GM10847 (cell line): ENCODE data around the gene TMC2.

Experiments
- POLR2A ChIP-seq: IDR thresholded peaks from 2 replicates; pipeline ENCODE4 v1.6.1; 2011; ENCODE audit not compliant: insufficient read length; ENCODE audit errors: extremely low read depth

TMC2 gene

DNA sequence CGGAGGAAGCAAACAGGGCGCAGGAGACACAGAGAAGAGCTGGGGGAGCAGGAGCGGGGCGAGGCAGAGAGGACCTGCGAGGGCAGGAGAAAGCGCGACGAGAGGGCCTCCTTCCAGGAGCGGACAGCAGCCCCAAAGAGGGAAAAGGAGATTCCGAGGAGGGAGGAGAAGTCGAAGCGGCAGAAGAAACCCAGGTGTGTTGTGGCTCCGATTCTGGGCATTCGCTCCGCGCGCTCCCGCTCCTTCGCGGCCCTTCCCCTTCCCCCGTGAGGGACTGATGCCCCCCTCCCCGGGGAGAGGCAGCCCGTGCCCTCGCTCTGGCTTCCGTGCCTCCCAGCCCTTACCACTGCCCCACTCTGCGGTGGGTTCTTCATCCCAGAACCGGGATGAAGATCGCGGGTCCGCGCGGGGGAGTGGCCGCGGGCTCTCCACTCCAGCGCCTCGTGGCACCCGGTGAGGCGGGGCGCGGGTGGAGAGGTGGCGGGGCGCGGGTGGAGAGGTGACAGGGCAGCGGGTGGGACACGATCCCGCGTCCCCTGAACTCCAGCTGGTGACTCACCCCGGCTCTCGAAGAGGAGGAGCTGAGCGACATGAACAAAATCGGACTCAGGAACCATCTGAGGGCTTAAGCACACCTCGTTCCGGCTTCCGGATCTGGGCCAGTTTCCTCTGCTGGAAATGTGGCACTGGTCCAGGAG is 22.4 kb downstream of the TMC2 start:
- TF ChIP-seq POLR2A = no peak

DNA sequence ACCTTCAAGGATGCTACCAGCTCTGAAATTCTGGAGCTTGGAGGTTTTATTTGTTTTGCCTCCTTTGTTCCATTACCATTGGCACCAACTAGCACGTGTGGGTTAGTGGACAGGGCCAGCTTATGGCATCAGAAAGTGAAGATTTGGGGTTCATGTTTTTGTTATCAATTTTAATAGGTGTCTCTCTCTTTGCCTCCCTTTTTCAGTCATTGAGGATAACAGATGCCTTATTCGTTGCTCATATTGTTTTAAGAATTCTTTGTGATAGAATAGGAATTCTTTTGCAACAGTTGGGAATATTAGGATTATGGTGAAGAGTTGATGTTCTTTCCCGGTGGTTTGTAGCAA is 22.9 kb downstream of the TMC2 start:
- TF ChIP-seq POLR2A = no peak

DNA sequence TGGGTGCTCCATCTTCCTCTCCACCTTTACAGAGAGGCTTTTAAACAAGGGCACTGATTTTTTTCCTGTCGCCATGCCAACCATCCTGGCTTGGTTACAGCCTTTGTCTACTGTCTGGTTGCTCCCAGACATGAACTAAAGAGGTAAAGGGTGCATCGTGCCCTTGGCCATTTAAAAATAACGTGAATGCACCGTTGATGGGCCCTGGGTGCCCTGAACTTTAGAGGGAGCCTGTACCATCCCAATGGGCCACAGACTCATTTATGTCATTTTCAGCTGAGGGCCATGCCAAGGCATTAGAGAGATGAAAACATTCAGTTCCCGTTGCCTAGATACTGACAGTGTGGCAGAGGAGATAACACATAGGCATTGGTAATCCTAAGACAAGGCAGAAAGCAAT is 23.3 kb downstream of the TMC2 start:
- no peak for TF ChIP-seq POLR2A

DNA sequence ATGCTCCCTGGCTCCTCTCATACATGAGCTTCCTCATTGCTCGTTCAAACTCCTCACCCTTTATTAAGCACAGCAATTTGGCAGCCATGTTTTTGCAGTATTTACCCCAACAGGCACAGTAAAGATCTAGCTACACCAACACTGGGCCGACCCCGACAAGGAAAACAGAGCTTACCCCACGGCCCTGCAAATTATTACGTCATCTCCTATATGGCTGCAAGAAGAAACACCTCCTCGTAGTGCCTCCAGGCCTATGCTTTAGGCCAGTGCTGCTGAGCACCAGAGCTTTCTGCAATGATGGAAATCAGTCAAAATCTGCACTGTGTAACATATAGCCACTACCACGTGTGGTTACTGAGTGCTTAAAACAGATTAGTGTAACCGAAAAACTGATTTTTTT is 26.7 kb downstream of the TMC2 start:
- TF ChIP-seq POLR2A = no peak

DNA sequence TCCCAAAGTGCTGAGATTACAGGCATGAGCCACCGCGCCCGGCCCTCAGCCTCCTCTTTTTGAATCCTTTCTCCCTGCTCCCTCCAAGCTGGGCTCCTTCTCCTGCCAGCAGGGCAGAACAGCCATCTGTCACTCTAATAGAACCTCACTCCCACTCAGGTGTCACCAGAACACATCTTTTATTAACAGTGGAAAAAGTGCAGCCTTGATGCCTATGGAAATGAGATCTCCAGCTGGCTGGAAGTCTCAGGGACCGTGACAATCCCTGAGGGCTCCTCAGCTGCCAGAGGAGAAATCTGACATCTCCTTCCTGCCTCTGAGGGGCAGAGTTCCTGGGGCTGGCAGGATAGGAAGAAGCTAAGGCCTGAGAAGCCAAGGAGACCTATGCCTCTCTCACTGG is 28.0 kb downstream of the TMC2 start:
- TF ChIP-seq POLR2A = no peak

DNA sequence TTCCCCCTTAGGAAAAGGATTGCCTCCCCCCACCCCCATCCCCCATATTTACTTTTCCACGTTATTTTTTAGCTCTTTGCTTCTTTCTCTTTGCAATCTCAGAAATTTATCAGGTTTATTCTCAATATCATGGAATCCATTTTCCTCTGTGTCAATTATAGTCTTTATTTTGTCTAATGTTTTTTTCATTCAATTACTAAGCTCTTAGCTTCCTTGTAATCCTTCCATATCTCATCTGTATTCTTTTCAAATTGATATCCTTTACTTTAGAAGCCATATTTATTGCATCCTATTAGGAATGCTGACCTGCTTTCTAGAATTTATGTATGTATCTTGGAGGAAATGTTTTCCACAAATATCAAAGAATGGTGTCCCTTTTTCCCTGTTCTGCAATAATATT is 39.3 kb downstream of the TMC2 start:
- no peak for TF ChIP-seq POLR2A

DNA sequence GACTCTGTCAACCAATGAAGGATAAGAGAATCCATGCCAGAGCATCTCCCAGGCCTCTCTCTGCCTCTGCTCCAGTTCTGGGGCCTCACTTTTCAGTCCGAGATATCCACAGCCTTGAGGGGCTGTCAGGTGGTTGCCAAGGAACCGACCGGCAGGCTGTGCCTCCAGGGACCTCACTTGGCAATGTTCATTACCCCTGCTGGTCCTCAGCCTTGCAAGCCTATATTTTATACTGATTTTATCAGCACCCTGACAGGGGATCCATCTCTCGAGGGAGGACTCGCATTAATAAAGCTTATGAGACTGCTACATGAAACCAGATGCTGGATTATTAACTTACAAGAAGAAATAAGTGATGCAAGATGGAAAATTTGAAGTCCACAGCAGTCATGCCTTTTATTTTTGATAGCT is 39.9 kb downstream of the TMC2 start:
- no peak for TF ChIP-seq POLR2A

DNA sequence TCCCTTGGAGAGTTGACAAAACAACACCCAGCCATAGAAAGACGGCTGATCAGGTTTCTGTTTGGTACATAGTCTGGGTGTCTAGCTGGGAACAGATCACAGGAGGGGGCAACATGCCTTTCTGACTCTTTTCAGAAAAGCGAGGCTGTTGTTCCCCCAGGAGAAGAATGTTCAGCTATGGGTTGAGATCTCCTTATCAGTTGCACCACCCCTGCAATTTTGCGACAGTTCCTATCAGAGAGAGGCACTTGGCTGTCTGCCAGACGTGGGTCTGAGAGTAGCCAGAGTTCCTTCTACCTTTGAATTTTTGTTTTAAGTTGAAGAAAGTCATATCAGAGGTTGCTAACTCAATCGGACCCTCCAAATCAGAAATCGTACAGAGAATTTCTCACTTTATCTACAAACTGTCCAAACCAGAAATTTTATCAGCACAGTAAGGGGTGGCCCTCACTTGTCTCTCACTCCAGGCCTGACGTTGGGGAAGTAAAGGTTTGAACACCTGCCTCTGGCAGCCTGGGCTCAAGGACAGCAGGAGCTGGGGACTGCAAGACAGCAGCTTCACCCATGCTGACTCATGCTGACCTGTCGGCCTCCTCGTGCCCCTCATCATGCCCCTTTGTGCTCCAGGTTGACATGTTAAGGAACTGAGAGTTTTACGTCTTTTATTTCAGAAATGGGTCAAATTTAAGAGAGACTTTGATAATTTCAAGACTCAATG is 42.3 kb downstream of the TMC2 start:
- no peak for TF ChIP-seq POLR2A

DNA sequence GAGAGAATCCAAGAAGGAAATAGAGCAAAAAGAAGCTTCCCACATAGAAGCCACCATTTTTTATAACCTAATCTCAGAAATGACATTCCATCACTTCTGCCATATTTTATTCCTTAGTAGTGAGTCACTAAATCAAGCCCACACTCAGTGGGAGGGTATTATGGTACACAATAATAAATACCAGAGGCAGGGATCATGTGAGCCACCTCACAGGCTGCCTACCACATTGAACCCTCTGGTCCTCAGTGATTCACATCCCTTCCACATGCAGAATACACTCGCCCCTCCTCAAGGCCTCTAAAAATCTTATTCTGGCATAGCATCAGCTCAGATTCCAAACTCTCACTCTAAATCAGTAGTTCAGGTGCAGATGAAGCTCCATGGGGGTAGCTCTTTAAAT is 49.4 kb downstream of the TMC2 start:
- TF ChIP-seq POLR2A = no peak

DNA sequence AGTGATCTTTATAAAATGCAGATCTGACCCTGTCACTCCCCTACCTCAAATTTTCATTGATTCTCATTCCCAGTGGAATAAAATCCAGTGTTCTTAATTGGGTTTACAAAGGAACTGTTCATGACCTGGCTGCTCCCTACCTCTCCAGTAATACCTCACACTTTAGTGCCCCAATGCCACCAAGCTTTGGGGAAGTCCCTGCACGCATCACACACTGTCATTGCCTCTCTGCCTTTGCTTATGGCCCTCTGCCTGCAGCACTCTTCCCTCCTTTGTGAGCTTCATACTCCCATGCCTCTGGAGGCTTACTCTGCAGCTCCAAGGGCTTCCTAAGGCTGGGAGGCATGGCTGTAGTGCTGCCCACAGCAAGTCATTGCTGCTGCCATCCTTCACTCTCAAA is 57.4 kb downstream of the TMC2 start:
- TF ChIP-seq POLR2A = no peak

DNA sequence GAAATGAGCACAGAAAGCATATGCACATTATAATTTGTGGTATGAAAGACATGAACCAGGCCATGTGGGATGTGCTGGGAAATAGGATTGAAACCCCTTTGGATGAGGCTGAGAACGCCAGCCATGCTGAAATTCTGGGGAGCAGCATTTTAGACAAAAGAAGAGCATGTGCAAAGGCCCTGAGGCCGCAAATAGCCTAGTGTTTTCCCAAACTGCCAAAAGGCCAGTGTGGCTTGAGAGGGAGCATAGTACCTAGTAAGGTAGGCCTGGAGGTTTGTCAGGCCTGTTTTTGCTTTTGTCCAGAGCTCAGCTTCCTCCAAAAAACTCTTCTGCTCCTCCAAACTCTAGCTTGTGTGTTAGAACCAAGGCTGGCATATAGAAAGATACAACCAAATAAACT is 58.7 kb downstream of the TMC2 start:
- no peak for TF ChIP-seq POLR2A

DNA sequence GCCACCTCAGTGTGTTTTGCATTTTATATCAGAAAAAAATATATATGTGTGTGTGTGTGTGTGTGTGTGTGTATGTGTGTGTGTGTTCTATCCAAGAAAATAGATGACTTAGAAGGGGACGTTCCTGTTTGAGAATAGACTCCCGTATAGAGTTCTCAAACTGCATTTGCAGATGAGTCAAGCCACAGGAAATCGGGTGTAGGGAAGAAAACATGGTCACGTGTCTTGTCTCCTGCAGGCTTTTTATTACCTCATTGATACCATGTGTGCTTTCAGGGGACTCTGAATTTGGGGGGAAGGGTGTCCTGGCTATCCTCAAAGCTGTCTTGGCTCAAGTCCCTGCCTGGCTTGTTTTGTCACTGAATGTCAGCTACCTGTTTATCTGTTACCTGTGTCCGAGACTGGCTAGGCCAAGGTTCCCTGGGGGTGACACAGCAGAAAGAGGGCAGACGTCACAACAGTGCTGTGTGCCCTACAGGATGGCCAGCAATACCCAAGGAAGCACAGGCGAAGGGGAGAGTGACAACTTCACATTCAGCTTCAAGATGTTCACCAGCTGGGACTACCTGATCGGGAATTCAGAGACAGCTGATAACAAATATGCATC is 60.4 kb downstream of the TMC2 start:
- TF ChIP-seq POLR2A = no peak

DNA sequence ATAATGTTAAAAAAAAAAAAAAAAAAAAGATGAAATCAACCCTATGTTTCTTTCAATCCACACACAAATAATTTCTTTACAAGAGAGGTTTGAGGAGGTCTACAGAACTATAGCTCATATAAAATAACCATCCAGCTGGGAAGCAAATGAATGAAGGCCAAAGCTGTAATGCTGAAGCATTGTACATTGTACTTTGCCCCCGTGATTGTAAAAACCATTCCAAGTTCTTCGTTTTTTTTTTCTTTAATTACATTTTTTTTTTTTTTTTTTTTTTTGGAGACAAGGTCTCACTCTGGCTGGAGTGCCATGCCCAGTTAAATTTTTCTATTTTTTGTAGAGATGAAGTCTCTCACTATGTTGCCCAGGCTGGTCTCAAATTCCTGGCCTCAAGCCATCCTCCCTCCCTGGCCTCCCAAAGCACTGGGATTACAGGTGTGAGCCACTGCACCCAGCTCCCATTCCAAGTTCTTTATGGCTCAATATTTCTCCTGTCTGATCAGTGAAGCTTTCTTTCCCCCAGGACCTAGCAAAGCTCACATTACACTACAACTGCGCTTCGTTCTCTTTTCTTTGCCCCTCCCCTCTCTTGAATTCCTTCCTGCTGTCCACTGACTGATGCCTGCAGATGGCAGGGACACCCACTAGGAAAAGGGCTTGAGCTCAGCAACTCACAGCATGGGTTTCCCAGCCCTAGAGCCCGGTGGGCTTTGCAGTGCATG is 63.1 kb downstream of the TMC2 start:
- TF ChIP-seq POLR2A = no peak

DNA sequence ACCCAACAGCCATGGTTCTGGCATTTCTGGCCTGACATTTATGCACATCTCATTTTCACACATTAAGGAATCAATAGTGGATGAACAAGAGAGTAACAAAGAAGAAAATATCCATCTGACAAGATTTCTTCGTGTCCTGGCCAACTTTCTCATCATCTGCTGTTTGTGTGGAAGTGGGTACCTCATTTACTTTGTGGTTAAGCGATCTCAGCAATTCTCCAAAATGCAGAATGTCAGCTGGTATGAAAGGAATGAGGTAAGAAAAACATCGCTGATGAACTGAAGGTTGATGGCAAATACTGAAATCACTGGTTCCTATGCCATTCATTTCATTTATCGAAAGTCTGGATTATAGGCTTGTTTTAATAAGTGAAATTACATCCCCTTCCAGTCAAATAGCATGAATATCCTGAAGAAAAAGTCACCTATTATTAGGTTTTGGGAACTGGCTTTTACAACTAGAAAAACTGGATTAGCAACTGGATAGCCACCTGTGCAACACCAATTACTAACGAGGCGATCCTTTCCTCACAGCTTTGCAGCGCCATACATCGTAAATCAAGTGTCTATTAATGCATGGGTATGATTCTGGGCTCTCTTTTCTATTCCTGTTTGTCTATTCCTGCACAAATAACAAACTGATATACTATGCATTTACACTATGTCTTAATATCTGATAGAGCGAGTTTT is 65.8 kb downstream of the TMC2 start:
- TF ChIP-seq POLR2A = no peak

DNA sequence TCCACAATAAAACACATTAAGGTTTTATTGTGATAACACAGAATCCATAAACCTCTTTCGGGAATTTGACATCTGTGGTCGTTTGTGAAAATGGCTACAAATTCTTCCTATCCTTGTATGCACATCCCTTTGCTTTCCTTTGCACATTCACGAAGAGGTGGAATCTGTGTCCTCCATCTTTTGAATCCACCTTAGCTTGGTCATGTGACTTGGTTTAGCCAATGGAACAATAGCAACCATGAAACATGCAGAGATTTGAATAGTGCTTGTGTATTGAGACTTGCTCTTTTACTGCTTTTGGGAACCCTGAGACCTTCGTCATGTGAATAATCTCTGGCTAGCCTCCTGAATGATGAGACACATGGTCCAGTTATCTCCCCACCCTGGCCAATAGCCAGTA is 66.4 kb downstream of the TMC2 start:
- TF ChIP-seq POLR2A = no peak
